CD14-positive monocyte (primary cell): ENCODE data around the gene DPCD. TPM values are rescaled to one million over a fixed set of nuclear protein-coding genes. Genes with fewer than 3 reads are reported as not detected.

Source experiments
- DNase-seq, 3 donors: peaks; one replicate each; pipeline ENCODE4 v3.0.0-alpha.2; 2011 to 2022
- H2AFZ ChIP-seq: 2 replicates; pipeline ENCODE4 v1.6.0; 2012; ENCODE audit warnings: mild to moderate bottlenecking, low read depth, low read length, inconsistent platforms; ENCODE audit not compliant: insufficient read depth, poor library complexity, severe bottlenecking
- H3K27ac ChIP-seq, 2 donors: 1 replicate in 1 of 2; 2 replicates in 1 of 2; pipeline ENCODE4 v1.5.1; 2012 to 2013; ENCODE audit warnings: low read length in 2 of 2, control low read depth in 1 of 2, inconsistent platforms in 1 of 2, low read depth in 1 of 2, mild to moderate bottlenecking in 1 of 2
- H3K27me3 ChIP-seq, 2 donors: one replicate each; pipeline versions ENCODE4 v1.6.0 to v1.6.1; 2011 to 2013; ENCODE audit warnings: low read length in 2 of 2; ENCODE audit not compliant: control insufficient read depth in 2 of 2, insufficient read depth in 2 of 2
- H3K36me3 ChIP-seq, 2 donors: replicated peaks in 1 of 2; 1 replicate in 1 of 2; 2 replicates in 1 of 2; pipeline versions ENCODE4 v1.5.1 to v1.6.1; 2012 to 2013; ENCODE audit warnings: low read length in 2 of 2, control low read depth in 1 of 2, inconsistent platforms in 1 of 2, mild to moderate bottlenecking in 1 of 2; ENCODE audit not compliant: insufficient read depth in 2 of 2, control insufficient read depth in 1 of 2
- H3K4me1 ChIP-seq, 2 donors: 1 replicate in 1 of 2; 2 replicates in 1 of 2; pipeline versions ENCODE4 v1.5.1 to v1.6.1; 2012 to 2013; ENCODE audit warnings: low read length in 2 of 2, control low read depth in 1 of 2, inconsistent platforms in 1 of 2, mild to moderate bottlenecking in 1 of 2, moderate library complexity in 1 of 2; ENCODE audit not compliant: insufficient read depth in 2 of 2, control insufficient read depth in 1 of 2
- H3K4me2 ChIP-seq: replicated peaks from 2 replicates; pipeline ENCODE3; 2012; ENCODE audit warnings: low read length, moderate library complexity, mild to moderate bottlenecking; ENCODE audit not compliant: poor library complexity, severe bottlenecking; ENCODE audit errors: extremely low read depth
- H3K4me3 ChIP-seq, 3 experiments: fragments of 200-600 bp in 1 of 3; sonication (generic) in 1 of 3; replicated peaks in 1 of 3; 1 replicate in 2 of 3; 2 replicates in 1 of 3; pipeline ENCODE4 v1.5.1; 2011 to 2013; ENCODE audit warnings: low read length in 3 of 3, mild to moderate bottlenecking in 3 of 3, control low read depth in 2 of 3, low read depth in 2 of 3, inconsistent platforms in 1 of 3, moderate library complexity in 1 of 3
- H3K79me2 ChIP-seq: 2 replicates; pipeline ENCODE4 v1.6.0; 2012; ENCODE audit warnings: mild to moderate bottlenecking, control low read depth, inconsistent platforms, low read length, moderate library complexity; ENCODE audit not compliant: insufficient read depth
- H3K9ac ChIP-seq: 2 replicates; pipeline ENCODE4 v1.6.0; 2017; ENCODE audit warnings: low read length, mild to moderate bottlenecking; ENCODE audit not compliant: insufficient read depth, poor library complexity, severe bottlenecking
- H3K9me3 ChIP-seq, 2 donors: replicated peaks in 1 of 2; 1 replicate in 1 of 2; 2 replicates in 1 of 2; pipeline versions ENCODE4 v1.5.1 to v1.6.1; 2012 to 2013; ENCODE audit warnings: low read length in 2 of 2, control low read depth in 1 of 2; ENCODE audit not compliant: control insufficient read depth in 1 of 2, insufficient read depth in 1 of 2
- H4K20me1 ChIP-seq: 2 replicates; pipeline ENCODE4 v1.6.0; 2012; ENCODE audit warnings: mild to moderate bottlenecking, low read length, control low read depth, moderate library complexity; ENCODE audit not compliant: insufficient read depth
- H3K27ac Mint-ChIP-seq, 7 donors: one replicate each; pipeline ENCODE4 v1.8.0; 2020; ENCODE audit warnings: mild to moderate bottlenecking in 7 of 7, mixed read lengths in 7 of 7, moderate library complexity in 6 of 7, inconsistent platforms in 2 of 7
- H3K27me3 Mint-ChIP-seq, 3 donors: one replicate each; pipeline ENCODE4 v1.8.0; 2021 to 2022; ENCODE audit warnings: low read depth in 3 of 3, mild to moderate bottlenecking in 3 of 3, mixed read lengths in 3 of 3, moderate library complexity in 3 of 3, inconsistent platforms in 1 of 3
- H3K36me3 Mint-ChIP-seq, 2 donors: one replicate each; pipeline ENCODE4 v1.8.0; 2020; ENCODE audit warnings: mixed read lengths in 2 of 2, inconsistent platforms in 1 of 2, mild to moderate bottlenecking in 1 of 2
- H3K4me1 Mint-ChIP-seq: one replicate; pipeline ENCODE4 v1.8.0; 2020; ENCODE audit warnings: mild to moderate bottlenecking, mixed read lengths
- H3K4me3 Mint-ChIP-seq, 2 donors: one replicate each; pipeline ENCODE4 v1.8.0; 2020; ENCODE audit warnings: mild to moderate bottlenecking in 2 of 2, mixed read lengths in 2 of 2, moderate library complexity in 1 of 2
- H3K9me3 Mint-ChIP-seq, 7 donors: one replicate each; pipeline ENCODE4 v1.8.0; 2020 to 2022; ENCODE audit warnings: mixed read lengths in 7 of 7, mild to moderate bottlenecking in 6 of 7, moderate library complexity in 6 of 7, inconsistent platforms in 2 of 7
- WGBS: methylation state at CpG from one replicate; pipeline ENCODE4 v1.1.5; 2013; ENCODE audit warnings: missing lambda C conversion rate; ENCODE audit not compliant: insufficient coverage; 5-methylcytosine and 5-hydroxymethylcytosine counted together
- intact Hi-C, 2 donors: fragments of 100-400 bp; cut with micrococcal nuclease; formaldehyde crosslinking; loops; one replicate each; pipeline versions ENCODE4 v1.15.0 to v1.15.1; 2023
- polyA plus RNA-seq, 3 donors: library from polyadenylated mRNA; depleted of rRNA in 1 of 3; unstranded in 2 of 3; stranded (reverse) in 1 of 3; fragments of 300-500 nt in 2 of 3; fragments of >200 nt in 1 of 3; fragmentation: Illumina TruSeq in 2 of 3; gene quantifications; 1 replicate in 2 of 3; 2 replicates in 1 of 3; pipeline ENCODE4 v1.2.3, GENCODE V29; 2012 to 2021
- TF ChIP-seq, protein P1 (sequence below): fragments of 200-600 bp; IDR thresholded peaks from one replicate; pipeline ENCODE4 v1.8.0; 2022; ENCODE audit warnings: antibody characterized with exemption, mild to moderate bottlenecking

The DPCD gene
- polyA plus RNA-seq, 3 donors, result 8.6 to 17.0 (median 9.0) TPM

DNA sequence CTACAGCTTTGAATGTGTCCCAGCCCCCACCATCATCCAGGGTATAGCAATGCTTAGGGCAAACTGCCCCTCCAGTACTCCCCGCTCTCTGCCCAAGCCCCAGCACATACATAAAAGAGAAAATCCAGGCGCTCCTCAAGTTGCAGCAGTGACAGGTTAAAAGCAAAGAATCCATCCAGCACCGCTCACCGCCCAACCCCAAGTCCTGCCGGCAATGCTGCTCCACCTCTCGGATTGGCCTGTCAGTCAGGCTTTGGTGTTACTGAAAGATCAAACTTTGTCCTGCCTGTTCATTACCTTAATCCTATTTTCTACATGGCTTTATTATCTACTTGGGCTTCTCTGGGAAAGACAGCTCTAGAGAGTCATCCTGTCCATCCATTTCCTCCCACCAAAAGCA is 31.9 kb downstream of the DPCD start:
- WGBS, result 99% methylated on average over 6 of the region's 6 CpGs
- H2AFZ ChIP-seq, result no peak overlapping the region
- Mint-ChIP-seq H3K27ac (peak overlapping the region in 5 of 7 donors; percentile 31 to 68 (median 53)), H3K4me3 (no peak overlapping the region), H3K9me3 (peaks cover 0 to 2% (median 0%) of the 10 kb centered on the region in 7 donors), H3K4me1 (peaks cover 49% of the 10 kb centered on the region), H3K27me3 (peaks cover 0 to 2% (median 1%) of the 10 kb centered on the region in 3 donors), H3K36me3 (peaks cover 58 to 80% of the 10 kb centered on the region in 2 donors)
- no peak for DNase-seq
- H4K20me1 ChIP-seq, result peaks cover 28% of the 10 kb centered on the region
- no peak overlapping the region for H3K9ac ChIP-seq
- H3K9me3 ChIP-seq, result no peaks in the 10 kb centered on the region
- H3K27ac ChIP-seq, result no peak overlapping the region
- no peak overlapping the region for H3K4me2 ChIP-seq
- H3K79me2 ChIP-seq, result no peaks in the 10 kb centered on the region
- peaks cover 18 to 78% of the 10 kb centered on the region in 2 donors for H3K36me3 ChIP-seq
- H3K27me3 ChIP-seq, result no peaks in the 10 kb centered on the region
- TF ChIP-seq, protein P1, sequence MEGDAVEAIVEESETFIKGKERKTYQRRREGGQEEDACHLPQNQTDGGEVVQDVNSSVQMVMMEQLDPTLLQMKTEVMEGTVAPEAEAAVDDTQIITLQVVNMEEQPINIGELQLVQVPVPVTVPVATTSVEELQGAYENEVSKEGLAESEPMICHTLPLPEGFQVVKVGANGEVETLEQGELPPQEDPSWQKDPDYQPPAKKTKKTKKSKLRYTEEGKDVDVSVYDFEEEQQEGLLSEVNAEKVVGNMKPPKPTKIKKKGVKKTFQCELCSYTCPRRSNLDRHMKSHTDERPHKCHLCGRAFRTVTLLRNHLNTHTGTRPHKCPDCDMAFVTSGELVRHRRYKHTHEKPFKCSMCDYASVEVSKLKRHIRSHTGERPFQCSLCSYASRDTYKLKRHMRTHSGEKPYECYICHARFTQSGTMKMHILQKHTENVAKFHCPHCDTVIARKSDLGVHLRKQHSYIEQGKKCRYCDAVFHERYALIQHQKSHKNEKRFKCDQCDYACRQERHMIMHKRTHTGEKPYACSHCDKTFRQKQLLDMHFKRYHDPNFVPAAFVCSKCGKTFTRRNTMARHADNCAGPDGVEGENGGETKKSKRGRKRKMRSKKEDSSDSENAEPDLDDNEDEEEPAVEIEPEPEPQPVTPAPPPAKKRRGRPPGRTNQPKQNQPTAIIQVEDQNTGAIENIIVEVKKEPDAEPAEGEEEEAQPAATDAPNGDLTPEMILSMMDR, result no peak
- intact Hi-C loops, result no loop called here
- H3K4me3 ChIP-seq, result no peak overlapping the region
- H3K4me1 ChIP-seq, result peaks cover 35 to 37% of the 10 kb centered on the region in 2 donors

DNA sequence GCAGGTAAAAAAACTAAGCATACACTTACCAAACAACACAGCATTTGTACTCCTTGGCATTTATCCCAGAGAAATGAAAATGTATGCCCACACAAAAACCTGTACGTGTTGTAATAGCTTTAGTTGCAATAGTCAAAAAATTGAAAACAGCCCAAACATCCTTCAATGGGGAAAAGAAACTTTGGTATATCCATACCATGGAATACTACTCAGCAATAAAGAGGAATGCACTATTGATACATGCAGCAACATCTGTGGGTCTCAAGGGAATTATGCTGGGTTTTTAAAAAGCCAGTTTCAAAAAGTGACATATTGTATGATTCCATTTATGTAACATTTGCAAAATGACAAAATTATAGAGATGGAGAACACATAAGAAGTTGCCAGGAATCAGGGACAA is 35.4 kb downstream of the DPCD start:
- no peak overlapping the region for H3K27ac ChIP-seq
- H3K79me2 ChIP-seq, result no peaks in the 10 kb centered on the region
- no peaks in the 10 kb centered on the region for H3K9me3 ChIP-seq
- Mint-ChIP-seq H3K27me3 (peaks cover 0 to 1% (median 0%) of the 10 kb centered on the region in 3 donors), H3K27ac (peak overlapping the region in 1 of 7 donors; percentile 16), H3K9me3 (peaks cover 0 to 2% (median 0%) of the 10 kb centered on the region in 7 donors), H3K4me1 (peaks cover 37% of the 10 kb centered on the region), H3K36me3 (peaks cover 58 to 86% of the 10 kb centered on the region in 2 donors), H3K4me3 (no peak overlapping the region)
- peaks cover 20 to 22% of the 10 kb centered on the region in 2 donors for H3K4me1 ChIP-seq
- intact Hi-C loops, result no loop called here
- no peak for DNase-seq
- H3K4me3 ChIP-seq, result no peak overlapping the region
- no peak overlapping the region for H2AFZ ChIP-seq
- no peaks in the 10 kb centered on the region for H3K27me3 ChIP-seq
- H3K9ac ChIP-seq, result no peak overlapping the region
- WGBS, result no CpG with 5 or more reads among the region's 1 CpG
- no peak overlapping the region for H3K4me2 ChIP-seq
- peaks cover 28% of the 10 kb centered on the region for H4K20me1 ChIP-seq
- peaks cover 17 to 89% of the 10 kb centered on the region in 2 donors for H3K36me3 ChIP-seq
- TF ChIP-seq, protein P1, result no peak
